IMR-90 (cell line): Measurements from ENCODE around the gene SMOC1. TPM values are rescaled to one million over a fixed set of nuclear protein-coding genes. Genes with fewer than 3 reads are reported as not detected.
A peak's percentile ranks its signal among the peaks of the same experiment; 100 is the strongest.

ENCODE experiments used
- ATAC-seq: fragments of 200-7000 bp; cut with Tn5 transposase; 2 replicates; pipeline ENCODE4 v1.9.1; 2020; ENCODE audit warnings: low read depth, mild to moderate bottlenecking, moderate library complexity
- BruUV-seq: library from RNA; stranded (reverse); fragments of 400-500 nt; replicated peaks from 2 replicates; lab custom pipeline; 2021; lab: Mats Ljungman, UMichigan
- CTCF ChIA-PET: fragments of 300-600 bp; formaldehyde crosslinking; extraction: SDS; loops from one replicate; lab custom pipeline; 2021; ENCODE audit warnings: antibody characterized with exemption; lab: Yijun Ruan, JAX
- POLR2A ChIA-PET: fragments of 300-600 bp; sonication (Branson Sonifier 250); formaldehyde crosslinking; loops from one replicate; lab custom pipeline; 2022; ENCODE audit warnings: antibody characterized with exemption; ENCODE audit not compliant: unreplicated experiment; lab: Charles Lee
- DNase-seq: peaks from one replicate; pipeline ENCODE4 v3.0.0; 2013
- H2AFZ ChIP-seq: replicated peaks from 2 replicates; pipeline ENCODE3; 2013; ENCODE audit warnings: low read length, mild to moderate bottlenecking; ENCODE audit not compliant: poor library complexity
- H2AK5ac ChIP-seq: 2 replicates; pipeline ENCODE4 v1.6.1; 2013; ENCODE audit warnings: low read depth, low read length, inconsistent platforms
- H2AK9ac ChIP-seq: replicated peaks from 2 replicates; pipeline ENCODE3; 2013; ENCODE audit warnings: mild to moderate bottlenecking, low read depth, low read length, moderate library complexity; ENCODE audit not compliant: poor library complexity
- H2BK120ac ChIP-seq: 2 replicates; pipeline ENCODE4 v1.6.1; 2013; ENCODE audit warnings: low read depth, low read length, inconsistent platforms
- H2BK15ac ChIP-seq: 3 replicates; pipeline ENCODE4 v1.6.1; 2013; ENCODE audit warnings: low read depth, low read length, inconsistent platforms
- H2BK20ac ChIP-seq: 2 replicates; pipeline ENCODE4 v1.6.1; 2013; ENCODE audit warnings: low read depth, mild to moderate bottlenecking, inconsistent platforms, low read length, moderate library complexity
- H2BK5ac ChIP-seq: 2 replicates; pipeline ENCODE4 v1.6.1; 2013; ENCODE audit warnings: mild to moderate bottlenecking, low read depth, low read length, inconsistent platforms; ENCODE audit not compliant: poor library complexity, severe bottlenecking
- H3K14ac ChIP-seq: replicated peaks from 2 replicates; pipeline ENCODE4 v1.6.1; 2013; ENCODE audit warnings: low read depth, low read length, inconsistent platforms
- H3K18ac ChIP-seq: 2 replicates; pipeline ENCODE4 v1.6.1; 2013; ENCODE audit warnings: low read depth, low read length, control low read depth
- H3K23ac ChIP-seq: 2 replicates; pipeline ENCODE4 v1.6.1; 2013; ENCODE audit warnings: low read depth, low read length, inconsistent platforms
- H3K27ac ChIP-seq: 2 replicates; pipeline ENCODE4 v1.5.1; 2013; ENCODE audit warnings: mild to moderate bottlenecking, control low read depth, low read length; ENCODE audit not compliant: insufficient read depth
- H3K27me3 ChIP-seq: 2 replicates; pipeline ENCODE4 v1.6.1; 2013; ENCODE audit warnings: low read length; ENCODE audit not compliant: control insufficient read depth, insufficient read depth
- H3K36me3 ChIP-seq: 2 replicates; pipeline ENCODE4 v1.6.1; 2013; ENCODE audit warnings: low read length, mixed read lengths; ENCODE audit not compliant: control insufficient read depth, insufficient read depth
- H3K4ac ChIP-seq: 2 replicates; pipeline ENCODE4 v1.6.1; 2013; ENCODE audit warnings: low read depth, low read length, inconsistent platforms
- H3K4me1 ChIP-seq: 2 replicates; pipeline ENCODE4 v1.6.1; 2013; ENCODE audit warnings: low read length, mixed read lengths; ENCODE audit not compliant: control insufficient read depth, insufficient read depth
- H3K4me2 ChIP-seq: 2 replicates; pipeline ENCODE4 v1.6.1; 2013; ENCODE audit warnings: low read depth, mild to moderate bottlenecking, control low read depth, low read length, moderate library complexity
- H3K4me3 ChIP-seq: 2 replicates; pipeline ENCODE4 v1.5.1; 2013; ENCODE audit warnings: low read depth, mild to moderate bottlenecking, control low read depth, low read length, moderate library complexity; ENCODE audit not compliant: insufficient read depth
- H3K56ac ChIP-seq: 2 replicates; pipeline ENCODE4 v1.6.1; 2013; ENCODE audit warnings: low read length, inconsistent platforms; ENCODE audit not compliant: insufficient read depth; ENCODE audit errors: extremely low read depth
- H3K79me1 ChIP-seq, 2 experiments: 2 replicates each; pipeline ENCODE4 v1.6.1; 2013; ENCODE audit warnings: low read length in 2 of 2, inconsistent platforms in 1 of 2, low read depth in 1 of 2
- H3K9ac ChIP-seq: 2 replicates; pipeline ENCODE4 v1.6.1; 2013; ENCODE audit warnings: low read depth, low read length, control low read depth
- H3K9me1 ChIP-seq: 2 replicates; pipeline ENCODE4 v1.6.1; 2013; ENCODE audit warnings: low read length, inconsistent platforms; ENCODE audit not compliant: insufficient read depth
- H3K9me3 ChIP-seq: 2 replicates; pipeline ENCODE4 v1.6.1; 2013; ENCODE audit warnings: low read length; ENCODE audit not compliant: control insufficient read depth, insufficient read depth
- H4K20me1 ChIP-seq: 2 replicates; pipeline ENCODE4 v1.6.1; 2013; ENCODE audit warnings: low read length, inconsistent platforms; ENCODE audit not compliant: insufficient read depth
- H4K5ac ChIP-seq: 2 replicates; pipeline ENCODE4 v1.6.1; 2013; ENCODE audit warnings: mild to moderate bottlenecking, low read depth, low read length, control low read depth
- H4K8ac ChIP-seq, 2 experiments: 2 replicates each; pipeline ENCODE4 v1.6.1; 2013; ENCODE audit warnings: low read depth in 2 of 2, low read length in 2 of 2, control low read depth in 1 of 2, inconsistent platforms in 1 of 2
- H4K91ac ChIP-seq: 2 replicates; pipeline ENCODE4 v1.6.1; 2013; ENCODE audit warnings: low read depth, low read length, inconsistent platforms; ENCODE audit not compliant: insufficient read depth
- BHLHE40 ChIP-seq: fragments of 150-350 bp; IDR thresholded peaks from 2 replicates; pipeline ENCODE4 v1.6.1; 2016; ENCODE audit warnings: mild to moderate bottlenecking, low read depth, low read length
- CHD1 ChIP-seq: IDR thresholded peaks from 2 replicates; pipeline ENCODE4 v1.6.1; 2012; ENCODE audit warnings: low read depth, low read length, improper control_type of control experiment
- MAFK ChIP-seq: IDR thresholded peaks from 2 replicates; pipeline ENCODE4 v1.6.1; 2012; ENCODE audit warnings: low read depth, low read length, improper control_type of control experiment
- RAD21 ChIP-seq: IDR thresholded peaks from 2 replicates; pipeline ENCODE4 v1.6.1; 2012; ENCODE audit warnings: low read length, improper control_type of control experiment
- RCOR1 ChIP-seq: IDR thresholded peaks from 2 replicates; pipeline ENCODE4 v1.6.1; 2012; ENCODE audit warnings: mild to moderate bottlenecking, low read length, improper control_type of control experiment; ENCODE audit not compliant: insufficient replicate concordance
- SMC3 ChIP-seq: fragments of 150-350 bp; IDR thresholded peaks from 2 replicates; pipeline ENCODE4 v1.6.1; 2016; ENCODE audit warnings: low read depth, mild to moderate bottlenecking, antibody characterized with exemption, low read length, moderate library complexity
- WGBS, 2 experiments: methylation state at CpG; one replicate each; pipeline versions ENCODE4 v1.1.5 to v1.1.7; 2013; ENCODE audit warnings: missing lambda C conversion rate in 2 of 2; ENCODE audit not compliant: insufficient read length in 1 of 2; ENCODE audit errors: extremely low coverage in 2 of 2; 5-methylcytosine and 5-hydroxymethylcytosine counted together
- dilution Hi-C: fragments of 300-500 bp; cut with HindIII; formaldehyde crosslinking; loops from one replicate; pipeline ENCODE4 v1.14.3; 2018; ENCODE audit warnings: low sequenced_read_pairs; ENCODE audit not compliant: unreplicated experiment
- in situ Hi-C: fragments of 300-500 bp; cut with MboI; formaldehyde crosslinking; loops from 3 replicates; pipeline ENCODE4 v1.14.3; 2019; ENCODE audit warnings: low sequenced_read_pairs, inconsistent platforms, mixed read lengths
- intact Hi-C: fragments of 100-400 bp; cut with micrococcal nuclease; formaldehyde crosslinking; loops from 2 replicates; pipeline ENCODE4 v1.10.0; 2022
- polyA plus RNA-seq, 3 experiments: library from polyadenylated mRNA; depleted of rRNA; stranded (reverse); fragments of >200 nt; gene quantifications; 2 replicates each; pipeline ENCODE4 v1.2.3, GENCODE V29; 2012; ENCODE audit warnings: low replicate concordance in 1 of 3
- total RNA-seq: library from RNA; depleted of rRNA; stranded (reverse); fragments of >200 nt; gene quantifications from 2 replicates; pipeline ENCODE4 v1.2.3, GENCODE V29; 2012
- TF ChIP-seq, protein P1 (sequence below): conservative IDR thresholded peaks from 2 replicates; pipeline ENCODE4 v1.5.1; 2012; ENCODE audit warnings: mild to moderate bottlenecking, low read depth, low read length, improper control_type of control experiment

Gene SMOC1
- total and polyA plus RNA-seq, 2 of the 4 experiments (the other 2 are of a cell fraction): 0.90 to 4.1 TPM

DNA sequence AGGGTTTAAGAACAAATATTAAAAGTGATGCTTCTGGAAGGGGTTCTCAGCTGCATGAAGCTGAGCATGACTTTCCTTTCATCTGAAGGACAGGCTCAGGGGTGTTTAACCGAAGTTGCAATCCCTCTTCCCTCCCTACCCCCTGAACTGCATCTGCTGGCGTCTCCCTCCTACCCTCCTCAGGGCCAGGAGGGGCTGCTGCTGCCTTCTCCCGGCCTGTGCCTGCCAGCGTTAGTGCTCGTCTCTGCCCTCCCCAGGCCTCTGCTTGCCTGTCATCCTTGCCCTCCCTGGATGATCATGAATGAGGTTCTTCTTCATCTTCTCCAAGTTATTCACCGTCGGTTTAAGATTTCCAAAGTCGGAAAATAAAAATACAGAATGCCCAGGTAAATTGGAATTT is 12.2 kb downstream of the SMOC1 start:
- no peaks in the 10 kb centered on the region for H4K20me1 ChIP-seq
- peak overlapping the region; percentile 34 for H2AFZ ChIP-seq
- no peak overlapping the region; the same call in 1 of the 2 replicates for H3K23ac ChIP-seq
- H2BK120ac ChIP-seq: no peak overlapping the region
- no peak overlapping the region for H4K8ac ChIP-seq
- no peak overlapping the region for H2BK15ac ChIP-seq
- no peak overlapping the region for H2BK5ac ChIP-seq
- in situ Hi-C loops: no loop called here
- peaks cover 1 to 17% of the 10 kb centered on the region in 2 experiments for H3K79me1 ChIP-seq
- no peak overlapping the region for H2AK9ac ChIP-seq
- H3K9me3 ChIP-seq: no peaks in the 10 kb centered on the region; the same call in 1 of the 2 replicates
- BruUV-seq: no TSS peak
- H3K4ac ChIP-seq: no peak overlapping the region
- no peak overlapping the region for H3K18ac ChIP-seq
- H3K36me3 ChIP-seq: no peaks in the 10 kb centered on the region
- H3K4me1 ChIP-seq: peaks cover 14% of the 10 kb centered on the region
- H3K9me1 ChIP-seq: 0 out of 2 replicates have a peak, but pooled peaks cover 7% of the 10 kb centered on the region
- no peak overlapping the region for H3K4me3 ChIP-seq
- no peak overlapping the region for H3K56ac ChIP-seq
- no peak overlapping the region for H3K9ac ChIP-seq
- H2AK5ac ChIP-seq: no peak overlapping the region
- intact Hi-C loops: no loop called here
- WGBS, 2 experiments: 0% methylated on average over 1 of the region's 8 CpGs; no CpG with 5 or more reads in 1 of the 2 experiments
- DNase-seq (no peak), ATAC-seq (no peak)
- H4K5ac ChIP-seq: no peak overlapping the region
- H3K27ac ChIP-seq: no peak overlapping the region
- CTCF ChIA-PET: interaction anchor here (1.0 kb wide), 1 partner anchor 10 kb away, joined by 3 read pairs; no protein-coding TSS in a partner anchor
- no peak overlapping the region for H3K14ac ChIP-seq
- H4K91ac ChIP-seq: no peak overlapping the region
- H2BK20ac ChIP-seq: no peak overlapping the region
- no peaks in the 10 kb centered on the region for H3K27me3 ChIP-seq
- TF ChIP-seq BHLHE40: no peak
- TF ChIP-seq RAD21: no peak
- TF ChIP-seq CHD1: no peak
- TF ChIP-seq RCOR1: no peak
- no peak for TF ChIP-seq MAFK
- TF ChIP-seq, protein P1, sequence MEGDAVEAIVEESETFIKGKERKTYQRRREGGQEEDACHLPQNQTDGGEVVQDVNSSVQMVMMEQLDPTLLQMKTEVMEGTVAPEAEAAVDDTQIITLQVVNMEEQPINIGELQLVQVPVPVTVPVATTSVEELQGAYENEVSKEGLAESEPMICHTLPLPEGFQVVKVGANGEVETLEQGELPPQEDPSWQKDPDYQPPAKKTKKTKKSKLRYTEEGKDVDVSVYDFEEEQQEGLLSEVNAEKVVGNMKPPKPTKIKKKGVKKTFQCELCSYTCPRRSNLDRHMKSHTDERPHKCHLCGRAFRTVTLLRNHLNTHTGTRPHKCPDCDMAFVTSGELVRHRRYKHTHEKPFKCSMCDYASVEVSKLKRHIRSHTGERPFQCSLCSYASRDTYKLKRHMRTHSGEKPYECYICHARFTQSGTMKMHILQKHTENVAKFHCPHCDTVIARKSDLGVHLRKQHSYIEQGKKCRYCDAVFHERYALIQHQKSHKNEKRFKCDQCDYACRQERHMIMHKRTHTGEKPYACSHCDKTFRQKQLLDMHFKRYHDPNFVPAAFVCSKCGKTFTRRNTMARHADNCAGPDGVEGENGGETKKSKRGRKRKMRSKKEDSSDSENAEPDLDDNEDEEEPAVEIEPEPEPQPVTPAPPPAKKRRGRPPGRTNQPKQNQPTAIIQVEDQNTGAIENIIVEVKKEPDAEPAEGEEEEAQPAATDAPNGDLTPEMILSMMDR: no peak
- no peak for TF ChIP-seq SMC3
- dilution Hi-C loops: no loop called here
- POLR2A ChIA-PET: no interaction called here
- no peak overlapping the region for H3K4me2 ChIP-seq
